Sciatic nerve (tissue), 2 donors: ENCODE data around the gene CNTN4. TPM values are rescaled to one million over a fixed set of nuclear protein-coding genes. Genes with fewer than 3 reads are reported as not detected.

Source experiments
- ATAC-seq: fragments of 200-7000 bp; cut with Tn5 transposase; one replicate; pipeline ENCODE4 v1.9.1; 2020; ENCODE audit warnings: mild to moderate bottlenecking, moderate library complexity
- DNase-seq: peaks from one replicate; pipeline ENCODE4 v3.0.0-alpha.2; 2020; ENCODE audit warnings: low spot score
- intact Hi-C: fragments of 100-400 bp; cut with DNase I; formaldehyde crosslinking; loops from one replicate; pipeline ENCODE4 v1.14.2; 2022
- total RNA-seq: library from RNA; stranded (reverse); fragmentation: NEBNext Ultra II Directional; extraction: Animal tissue kit (Norgen Biotek cat#: 25700); gene quantifications from one replicate; pipeline ENCODE4 v1.2.1, GENCODE V29; 2021
- donor health status: DM: no; HTN: no; CAD: no.
- donor health status: DM: no; HTN: no; CAD: no.

Gene CNTN4
- total RNA-seq, 1 donor from 2014 or later = 80.0 TPM

DNA sequence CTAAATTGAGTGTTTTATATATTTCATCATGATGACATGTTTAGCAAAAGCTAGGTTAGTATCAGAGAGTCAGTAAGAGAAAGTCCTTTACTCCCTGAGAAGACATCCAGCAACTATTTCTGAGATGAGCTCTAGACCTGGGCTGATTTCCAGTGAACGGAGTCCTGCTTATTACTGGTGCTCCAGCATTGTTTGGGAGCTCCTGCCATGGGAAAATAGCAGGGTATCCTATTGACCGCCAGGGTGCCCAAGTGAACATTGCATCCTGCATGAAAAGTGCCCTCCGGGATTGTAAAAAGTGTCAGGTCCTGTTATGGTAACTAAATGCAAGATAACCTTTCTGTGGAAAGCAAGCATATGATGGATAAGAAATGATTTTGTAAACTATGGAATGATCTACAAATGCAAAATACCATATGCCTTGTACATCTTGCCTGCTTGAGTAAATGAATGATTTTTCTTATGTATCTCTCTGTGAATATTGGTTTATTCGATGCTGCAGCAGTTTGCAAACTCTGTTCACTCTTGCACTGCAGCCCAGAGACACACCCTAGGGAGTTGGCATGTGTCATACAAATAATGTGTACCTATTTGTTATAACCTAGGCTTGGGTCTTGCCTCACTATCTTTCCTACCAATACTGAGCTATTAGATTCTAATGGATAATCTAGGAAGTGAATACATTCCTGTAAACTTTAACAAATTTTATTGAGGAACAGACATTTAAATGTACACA is 914.8 kb downstream of the CNTN4 start:
- intact Hi-C loops = no loop called here
- ATAC-seq = no peak
- no peak for DNase-seq

- ATAC-seq = peak; percentile 78
- intact Hi-C loops = no loop called here
- DNase-seq = no peak
Measured at GRCh38 chr3:3015185-3016089, 916.8 kb downstream of the CNTN4 start.

DNA sequence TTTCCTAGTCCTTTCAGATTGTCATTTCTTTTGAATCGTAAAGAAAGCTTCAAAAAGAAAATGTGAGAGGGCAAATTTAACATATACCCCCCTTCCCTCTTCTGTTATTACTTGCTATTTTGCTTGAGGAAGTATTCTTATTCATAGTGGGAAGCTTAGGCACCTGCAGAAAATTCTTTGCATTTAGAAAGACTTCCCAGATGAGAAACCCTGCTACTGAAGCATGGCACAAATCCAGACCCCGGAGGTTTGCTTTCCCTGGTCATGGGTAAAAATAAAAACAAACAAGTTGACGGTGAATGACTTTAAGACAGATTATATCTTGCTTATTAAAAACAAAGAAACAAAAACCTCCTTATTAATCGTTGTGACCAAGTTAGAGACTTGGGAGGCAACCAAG is 917.6 kb downstream of the CNTN4 start:
- DNase-seq (no peak), ATAC-seq (no peak)
- intact Hi-C loops = no loop called here

DNA sequence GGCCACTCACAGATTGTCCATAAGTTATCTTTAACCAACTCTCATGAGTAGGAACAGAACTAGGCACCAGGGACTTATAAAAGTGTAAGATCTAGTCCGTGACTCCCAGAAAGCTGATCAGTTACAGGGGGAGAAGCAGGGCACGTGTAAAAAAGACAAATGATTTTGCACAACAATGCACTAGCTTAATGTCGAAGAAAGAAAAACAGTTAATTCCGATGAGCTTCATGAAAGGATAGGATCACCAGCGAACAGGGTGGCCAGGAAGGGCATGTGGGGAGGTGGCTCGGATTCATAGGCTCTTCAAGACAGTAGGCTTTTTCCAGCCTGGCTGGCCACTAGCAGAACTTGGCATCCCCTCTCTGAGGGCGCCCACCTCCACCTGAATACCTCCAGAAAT is 921.5 kb downstream of the CNTN4 start:
- DNase-seq = no peak
- intact Hi-C loops = no loop called here
- no peak for ATAC-seq

DNA sequence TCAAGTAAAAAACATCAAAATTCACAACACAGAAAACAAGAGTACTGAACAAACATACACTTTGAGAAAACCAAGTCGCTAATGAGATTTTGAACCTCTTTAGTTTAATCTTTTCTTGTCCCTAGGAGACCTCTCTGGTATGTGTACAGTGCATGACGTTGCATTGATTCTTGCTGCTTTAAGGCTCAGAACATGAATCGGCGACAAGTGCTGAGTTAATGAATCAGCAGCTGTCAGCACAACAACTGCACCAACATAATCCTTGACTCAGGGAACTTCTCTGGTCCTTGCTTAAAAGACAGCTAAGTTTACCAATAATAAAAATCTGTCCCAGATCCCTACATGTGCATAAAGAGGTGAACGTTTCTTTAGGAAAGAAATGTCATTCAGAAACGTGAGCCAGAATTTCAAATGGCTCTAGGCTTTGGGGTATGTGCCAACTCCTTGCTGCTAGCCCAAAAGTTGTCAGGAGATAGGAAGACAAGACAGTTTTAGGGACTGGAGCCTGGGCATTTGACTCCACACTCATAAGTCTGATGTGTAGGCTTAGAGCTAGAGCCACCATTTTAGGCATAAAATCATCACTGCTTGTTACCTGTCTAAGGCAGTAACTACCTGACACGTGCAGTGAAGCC is 924.6 kb downstream of the CNTN4 start:
- intact Hi-C loops = no loop called here
- DNase-seq (no peak), ATAC-seq (no peak)

DNA sequence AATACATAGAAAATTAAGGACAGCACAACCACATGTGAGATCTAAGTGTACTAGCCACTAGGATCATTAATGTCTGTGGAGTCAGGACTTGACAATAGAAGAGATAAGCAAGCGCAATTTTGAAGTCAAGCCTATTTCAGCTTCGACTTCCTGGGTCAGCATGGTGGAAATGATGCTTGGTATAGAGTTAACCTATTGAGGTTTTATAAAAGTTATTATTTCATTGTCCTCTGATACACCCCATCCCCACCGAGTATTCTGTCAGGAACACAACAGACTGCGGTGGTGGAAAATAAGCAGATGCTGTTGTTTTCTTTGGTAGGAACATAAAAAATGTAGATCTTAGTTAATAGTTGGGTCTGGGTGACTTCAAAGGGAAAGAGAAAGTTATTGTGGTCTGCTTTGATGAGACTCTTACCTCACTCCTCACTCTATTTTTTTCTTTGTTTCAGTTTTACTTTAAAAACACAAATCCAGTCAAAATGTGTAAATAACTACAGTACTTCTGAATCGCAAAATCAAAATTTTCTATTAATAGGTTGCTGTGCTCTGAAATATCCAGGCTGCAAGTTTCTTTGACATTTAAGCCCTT is 929.4 kb downstream of the CNTN4 start:
- ATAC-seq = no peak
- DNase-seq = no peak
- intact Hi-C loops = no loop called here

- ATAC-seq (no peak), DNase-seq (no peak)
- intact Hi-C loops = no loop called here
Measured at GRCh38 chr3:3031326-3031725, 932.7 kb downstream of the CNTN4 start.

DNA sequence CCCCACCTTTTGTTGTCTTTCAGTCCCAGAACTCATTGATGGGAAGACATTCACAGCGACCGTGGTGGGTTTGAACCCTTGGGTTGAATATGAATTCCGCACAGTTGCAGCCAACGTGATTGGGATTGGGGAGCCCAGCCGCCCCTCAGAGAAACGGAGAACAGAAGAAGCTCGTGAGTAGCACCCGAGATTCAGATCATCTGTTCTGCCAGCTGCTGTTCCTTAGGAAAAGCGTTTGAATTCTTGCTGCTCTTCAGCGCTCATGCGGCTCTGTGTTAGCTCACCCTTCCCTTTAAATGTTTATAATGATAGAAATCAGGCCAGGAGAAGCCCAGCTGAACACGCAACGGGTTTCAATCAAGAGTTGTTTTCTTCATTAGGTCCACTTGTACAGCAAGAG is 938.5 kb downstream of the CNTN4 start:
- no peak for DNase-seq
- intact Hi-C loops = no loop called here
- no peak for ATAC-seq

- DNase-seq (no peak), ATAC-seq (no peak)
- intact Hi-C loops = no loop called here
Measured at GRCh38 chr3:3038201-3038991, 939.7 kb downstream of the CNTN4 start.

DNA sequence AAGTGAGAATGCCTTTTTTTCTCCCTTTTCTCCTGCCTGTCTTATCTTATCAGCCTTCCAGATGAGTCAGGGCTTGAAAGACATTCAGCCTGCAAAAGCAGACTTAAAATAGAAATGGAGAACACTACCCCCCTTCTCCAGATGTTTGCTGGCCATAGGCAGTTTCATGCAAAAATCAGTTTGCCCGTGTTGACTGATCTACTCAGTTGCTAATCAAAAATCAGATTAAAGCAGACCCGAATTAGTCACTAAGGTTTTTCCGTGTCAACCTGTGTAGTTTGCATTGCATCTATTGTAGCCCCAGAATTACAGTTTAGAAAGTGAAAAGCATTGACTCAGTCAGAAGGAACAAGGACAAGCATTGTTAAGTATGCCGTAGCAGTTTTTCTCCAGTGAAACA is 955.3 kb downstream of the CNTN4 start:
- DNase-seq (no peak), ATAC-seq (no peak)
- intact Hi-C loops = no loop called here

GRCh38 chr3:3059645-3060044 is 961.0 kb downstream of the CNTN4 start:
- ATAC-seq (no peak), DNase-seq (no peak)
- intact Hi-C loops = no loop called here

DNA sequence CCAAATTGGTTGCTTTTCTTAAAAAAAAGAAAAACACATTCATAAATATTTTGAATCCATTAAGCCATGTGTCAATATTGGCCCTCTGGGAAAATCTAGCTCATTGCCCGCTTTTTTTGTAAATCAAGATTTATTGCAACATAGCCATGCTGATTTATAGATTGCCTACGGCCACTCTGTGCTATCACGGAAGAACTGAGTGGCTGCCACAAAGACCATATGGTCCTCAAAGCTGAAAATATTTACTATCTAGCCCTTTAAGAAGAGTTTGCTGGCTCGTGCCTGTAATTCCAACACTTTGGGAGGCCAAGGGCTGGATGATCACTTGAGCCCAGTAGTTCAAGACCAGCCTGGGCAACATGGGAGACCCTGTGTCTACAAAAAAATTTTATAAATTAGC is 965.6 kb downstream of the CNTN4 start:
- ATAC-seq (no peak), DNase-seq (no peak)
- intact Hi-C loops = no loop called here

DNA sequence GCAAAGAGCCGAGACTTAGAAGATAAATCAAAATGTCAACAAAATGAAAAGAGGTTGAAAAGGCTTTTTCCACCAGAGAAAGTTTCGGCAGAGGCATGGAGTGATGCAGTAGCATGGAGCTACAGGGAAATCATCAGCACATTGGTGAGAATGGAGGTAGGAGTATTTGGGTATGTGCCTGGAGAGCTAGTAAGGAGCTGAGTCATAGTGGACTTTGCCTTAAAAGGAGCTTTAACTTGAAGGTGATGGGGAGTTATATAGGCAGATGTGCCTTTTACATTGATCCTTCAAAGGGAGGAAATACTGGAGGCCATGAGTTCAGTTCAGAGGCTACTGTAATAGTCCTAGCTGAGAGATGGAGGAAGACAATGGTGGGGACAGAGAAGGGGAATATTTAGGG is 967.2 kb downstream of the CNTN4 start:
- ATAC-seq (no peak), DNase-seq (no peak)
- intact Hi-C loops = no loop called here

DNA sequence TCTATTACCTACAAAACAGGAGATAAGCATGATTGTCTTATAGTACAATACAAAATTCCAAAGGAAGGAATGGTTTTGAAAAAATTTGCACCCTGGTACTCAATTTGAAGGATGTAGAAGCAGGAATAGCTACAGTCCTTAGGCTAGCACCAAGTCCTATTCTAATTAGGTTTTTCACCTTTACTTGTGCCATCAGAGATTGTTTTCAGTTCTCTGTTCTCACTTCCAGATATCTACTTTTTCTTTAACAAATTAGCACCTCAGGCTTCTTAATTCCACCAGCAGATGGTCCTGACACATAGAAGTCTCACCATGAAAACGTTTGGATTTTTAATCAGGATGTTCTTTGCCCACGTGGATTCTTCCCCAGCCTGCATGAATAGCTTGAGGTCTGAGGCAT is 967.7 kb downstream of the CNTN4 start:
- intact Hi-C loops = no loop called here
- DNase-seq (no peak), ATAC-seq (no peak)

DNA sequence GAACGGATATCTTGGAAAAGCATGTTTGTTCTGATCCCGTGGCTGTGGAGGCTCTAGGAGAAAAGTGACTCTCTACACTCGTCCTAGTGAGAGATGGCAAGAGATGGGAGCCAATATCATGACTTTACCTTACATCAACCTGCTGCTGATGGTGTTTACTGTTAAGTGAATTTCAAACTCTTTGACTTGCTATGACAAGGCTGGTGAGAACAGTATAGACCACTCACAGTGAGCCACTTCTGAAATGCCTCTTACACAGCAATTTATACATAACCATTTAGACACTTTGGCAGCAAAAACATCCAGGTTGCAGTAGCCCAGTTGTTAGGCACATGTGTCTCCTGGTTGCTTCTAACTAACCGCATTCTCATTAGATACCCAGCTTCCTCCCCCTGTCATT is 968.2 kb downstream of the CNTN4 start:
- intact Hi-C loops = no loop called here
- ATAC-seq (no peak), DNase-seq (no peak)

DNA sequence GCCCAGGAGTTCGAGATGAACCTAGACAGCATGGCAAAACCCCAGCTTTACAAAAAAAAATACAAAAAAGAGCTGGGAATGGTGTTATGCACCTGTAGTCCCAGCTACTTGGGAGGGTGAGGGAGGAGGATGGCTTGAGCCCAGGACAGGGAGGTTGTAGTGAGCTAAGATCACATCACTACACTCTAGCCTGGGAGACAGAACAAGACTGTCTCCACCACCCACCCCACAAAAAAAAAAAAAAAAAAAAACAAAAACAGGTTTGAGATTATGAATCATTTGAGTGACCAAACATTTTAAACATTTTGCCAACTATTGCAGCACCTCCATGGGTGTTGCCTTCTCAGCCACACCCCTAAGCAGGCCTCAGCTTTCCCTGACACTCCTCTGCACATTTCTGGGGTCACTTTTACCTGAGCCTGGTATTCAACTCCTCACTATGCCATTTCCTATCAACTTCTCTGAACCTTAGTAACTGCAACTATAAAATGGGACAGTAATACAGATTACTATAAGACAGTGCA is 969.8 kb downstream of the CNTN4 start:
- intact Hi-C loops = no loop called here
- ATAC-seq (no peak), DNase-seq (no peak)

DNA sequence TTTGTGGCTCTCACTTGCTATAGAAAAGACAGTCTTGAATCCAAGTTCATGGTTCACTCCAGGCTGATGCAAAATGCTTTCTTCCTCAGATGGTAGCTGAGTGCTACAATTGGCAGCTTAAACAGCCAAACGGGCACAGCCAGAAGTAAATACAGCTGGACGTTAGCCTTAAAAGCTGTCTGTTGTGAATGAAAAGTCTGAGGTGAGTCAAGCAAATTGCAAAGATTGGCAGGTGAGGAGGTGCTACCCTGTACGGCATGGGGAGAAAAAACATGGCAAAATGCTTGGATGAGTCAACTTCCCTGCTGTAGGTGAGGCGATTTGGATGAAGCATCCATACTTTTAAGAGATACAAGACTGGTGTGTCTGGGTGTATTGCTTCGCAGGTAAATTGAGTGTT is 971.1 kb downstream of the CNTN4 start:
- ATAC-seq = no peak
- intact Hi-C loops = no loop called here

GRCh38 chr3:3071136-3071535 is 972.5 kb downstream of the CNTN4 start:
- no peak for ATAC-seq
- no peak for DNase-seq
- intact Hi-C loops = no loop called here

More for the DNA sequence above, 971.1 kb downstream of the CNTN4 start:
- no peak for DNase-seq
